ENCODE results near the gene MPPED2.

Gene MPPED2

GRCh38 chr11:30483056-30483455 is 103.1 kb downstream of the MPPED2 start:
- DNase-seq, result no peak

- DNase-seq, result no peak
Observed at GRCh38 chr11:30481796-30482195, 104.4 kb downstream of the MPPED2 start.

GRCh38 chr11:30481330-30481729 is 104.8 kb downstream of the MPPED2 start:
- DNase-seq, result no peak

GRCh38 chr11:30479899-30480298 is 106.3 kb downstream of the MPPED2 start:
- DNase-seq, result no peak

- DNase-seq, result no peak
Observed at GRCh38 chr11:30478923-30479322, 107.2 kb downstream of the MPPED2 start.

GRCh38 chr11:30477061-30477460 is 109.1 kb downstream of the MPPED2 start:
- no peak for DNase-seq

GRCh38 chr11:30474151-30474954 is 111.8 kb downstream of the MPPED2 start:
- no peak for DNase-seq

GRCh38 chr11:30471244-30471643 is 114.9 kb downstream of the MPPED2 start:
- no peak for DNase-seq

- no peak for DNase-seq
Observed at GRCh38 chr11:30468881-30469280, 117.3 kb downstream of the MPPED2 start.

GRCh38 chr11:30467176-30467575 is 119.0 kb downstream of the MPPED2 start:
- DNase-seq, result no peak

GRCh38 chr11:30465623-30466022 is 120.5 kb downstream of the MPPED2 start:
- no peak for DNase-seq

- DNase-seq, result no peak
Observed at GRCh38 chr11:30465192-30465591, 121.0 kb downstream of the MPPED2 start.

- DNase-seq, result no peak
Observed at GRCh38 chr11:30463266-30463665, 122.9 kb downstream of the MPPED2 start.

- DNase-seq, result no peak
Observed at GRCh38 chr11:30462421-30462820, 123.7 kb downstream of the MPPED2 start.

- no peak for DNase-seq
Observed at GRCh38 chr11:30459821-30460220, 126.3 kb downstream of the MPPED2 start.

GRCh38 chr11:30459306-30459705 is 126.8 kb downstream of the MPPED2 start:
- DNase-seq, result no peak

GRCh38 chr11:30458541-30458940 is 127.6 kb downstream of the MPPED2 start:
- no peak for DNase-seq

- DNase-seq, result no peak
Observed at GRCh38 chr11:30457087-30457486, 129.1 kb downstream of the MPPED2 start.

GRCh38 chr11:30455025-30455424 is 131.1 kb downstream of the MPPED2 start:
- DNase-seq, result no peak

- no peak for DNase-seq
Observed at GRCh38 chr11:30454541-30454940, 131.6 kb downstream of the MPPED2 start.

GRCh38 chr11:30454111-30454510 is 132.0 kb downstream of the MPPED2 start:
- DNase-seq, result no peak

- no peak for DNase-seq
Observed at GRCh38 chr11:30453705-30454104, 132.4 kb downstream of the MPPED2 start.

GRCh38 chr11:30452842-30453241 is 133.3 kb downstream of the MPPED2 start:
- no peak for DNase-seq

- DNase-seq, result no peak
Observed at GRCh38 chr11:30452114-30452513, 134.0 kb downstream of the MPPED2 start.

GRCh38 chr11:30451626-30452025 is 134.5 kb downstream of the MPPED2 start:
- DNase-seq, result no peak
